CD4-positive, alpha-beta memory T cell (primary cell): Measurements from ENCODE around the gene CALN1. TPM values are rescaled to one million over a fixed set of nuclear protein-coding genes. Genes with fewer than 3 reads are reported as not detected.

Source experiments
- CTCF ChIA-PET: fragments of 350-600 bp; sonication (Branson Sonifier 250); formaldehyde crosslinking; loops from one replicate; lab custom pipeline; 2021; ENCODE audit warnings: inconsistent platforms; ENCODE audit not compliant: partially characterized antibody; lab: Charles Lee
- POLR2A ChIA-PET: fragments of 350-600 bp; sonication (Branson Sonifier 250); formaldehyde crosslinking; loops from one replicate; lab custom pipeline; 2021; ENCODE audit not compliant: partially characterized antibody; lab: Charles Lee
- DNase-seq, 5 donors: peaks; one replicate each; pipeline versions ENCODE4 v3.0.0 to v3.0.0-alpha.2; 2020 to 2022; ENCODE audit warnings: mixed read lengths in 1 of 5
- H3K27ac ChIP-seq: one replicate; pipeline ENCODE4 v1.7.0; 2013; ENCODE audit warnings: low read depth, low read length
- H3K27me3 ChIP-seq: 2 replicates; pipeline ENCODE4 v1.7.0; 2013; ENCODE audit warnings: mild to moderate bottlenecking, low read length, moderate library complexity; ENCODE audit not compliant: insufficient read depth
- H3K36me3 ChIP-seq: 2 replicates; pipeline ENCODE4 v1.7.0; 2013; ENCODE audit warnings: mild to moderate bottlenecking, low read length, moderate library complexity; ENCODE audit not compliant: insufficient read depth
- H3K4me1 ChIP-seq: 2 replicates; pipeline ENCODE4 v1.7.0; 2013; ENCODE audit warnings: mild to moderate bottlenecking, low read length, moderate library complexity; ENCODE audit not compliant: insufficient read depth
- H3K4me3 ChIP-seq, 2 donors: one replicate each; pipeline ENCODE4 v1.7.0; 2013; ENCODE audit warnings: low read length in 2 of 2, mild to moderate bottlenecking in 1 of 2
- H3K9me3 ChIP-seq, 2 donors: one replicate each; pipeline ENCODE4 v1.7.0; 2013; ENCODE audit warnings: low read length in 2 of 2, control low read depth in 1 of 2; ENCODE audit not compliant: control insufficient read depth in 1 of 2
- H3K27ac Mint-ChIP-seq, 7 donors: one replicate each; pipeline ENCODE4 v1.8.0; 2020 to 2021; ENCODE audit warnings: mixed read lengths in 7 of 7, mild to moderate bottlenecking in 6 of 7, inconsistent platforms in 3 of 7, moderate library complexity in 3 of 7
- H3K27me3 Mint-ChIP-seq, 2 donors: one replicate each; pipeline ENCODE4 v1.8.0; 2020 to 2021; ENCODE audit warnings: mixed read lengths in 2 of 2
- H3K36me3 Mint-ChIP-seq, 2 donors: one replicate each; pipeline ENCODE4 v1.8.0; 2020 to 2021; ENCODE audit warnings: mixed read lengths in 2 of 2, inconsistent platforms in 1 of 2, mild to moderate bottlenecking in 1 of 2
- H3K4me1 Mint-ChIP-seq, 4 donors: one replicate each; pipeline ENCODE4 v1.8.0; 2020 to 2021; ENCODE audit warnings: mixed read lengths in 4 of 4, mild to moderate bottlenecking in 1 of 4
- H3K4me3 Mint-ChIP-seq, 8 donors: one replicate each; pipeline ENCODE4 v1.8.0; 2020 to 2021; ENCODE audit warnings: mixed read lengths in 8 of 8, mild to moderate bottlenecking in 7 of 8, moderate library complexity in 6 of 8, inconsistent platforms in 3 of 8
- H3K9me3 Mint-ChIP-seq, 8 donors: one replicate each; pipeline ENCODE4 v1.8.0; 2020 to 2021; ENCODE audit warnings: mixed read lengths in 8 of 8, mild to moderate bottlenecking in 5 of 8, inconsistent platforms in 3 of 8, moderate library complexity in 1 of 8
- intact Hi-C: fragments of 100-400 bp; cut with micrococcal nuclease; formaldehyde crosslinking; loops from one replicate; pipeline ENCODE4 v1.15.1; 2023
- polyA plus RNA-seq, 2 donors: library from polyadenylated mRNA; unstranded; fragments of 300-500 nt; fragmentation: Illumina TruSeq; gene quantifications; one replicate each; pipeline ENCODE4 v1.2.3, GENCODE V29; 2021
- total RNA-seq, 2 experiments: library from RNA; stranded (reverse); gene quantifications; one replicate each; pipeline ENCODE4 v1.2.3, GENCODE V29; 2021

Gene CALN1
- total and polyA plus RNA-seq, 4 experiments from 2014 or later: not detected

DNA sequence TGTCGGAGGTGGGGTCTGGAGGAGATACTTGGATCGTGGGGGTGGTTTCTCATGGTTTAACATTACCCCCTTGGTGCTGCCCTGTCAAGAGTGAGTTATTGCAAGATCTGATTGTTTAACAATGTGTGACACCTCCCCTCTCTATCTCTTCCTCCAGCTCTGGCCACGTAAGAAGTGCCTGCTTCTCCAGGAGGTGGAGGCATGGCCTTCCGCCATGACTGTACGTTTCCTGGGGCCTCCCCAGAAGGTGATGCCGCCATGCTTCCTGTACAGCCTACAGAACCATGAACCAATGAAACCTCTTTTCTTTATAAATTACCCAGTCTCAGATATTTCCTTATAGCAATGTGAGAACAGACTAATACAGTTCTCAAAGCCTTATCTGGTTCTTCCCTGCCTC is 547.0 kb downstream of the CALN1 start:
- no peak overlapping the region for H3K27ac Mint-ChIP-seq
- no peaks in the 10 kb centered on the region for H3K9me3 ChIP-seq
- ChIA-PET POLR2A (no interaction called here), CTCF (no interaction called here)
- no peaks in the 10 kb centered on the region for H3K36me3 ChIP-seq
- H3K27me3 Mint-ChIP-seq: no peaks in the 10 kb centered on the region
- no peak overlapping the region for H3K4me3 Mint-ChIP-seq
- H3K4me1 ChIP-seq: no peaks in the 10 kb centered on the region
- no peaks in the 10 kb centered on the region for H3K4me1 Mint-ChIP-seq
- no peaks in the 10 kb centered on the region for H3K27me3 ChIP-seq
- H3K9me3 Mint-ChIP-seq: peaks cover 0 to 26% (median 7%) of the 10 kb centered on the region in 8 donors
- no peak for DNase-seq
- intact Hi-C loops: no loop called here
- no peaks in the 10 kb centered on the region for H3K36me3 Mint-ChIP-seq
- no peak overlapping the region for H3K4me3 ChIP-seq
- no peak overlapping the region for H3K27ac ChIP-seq

DNA sequence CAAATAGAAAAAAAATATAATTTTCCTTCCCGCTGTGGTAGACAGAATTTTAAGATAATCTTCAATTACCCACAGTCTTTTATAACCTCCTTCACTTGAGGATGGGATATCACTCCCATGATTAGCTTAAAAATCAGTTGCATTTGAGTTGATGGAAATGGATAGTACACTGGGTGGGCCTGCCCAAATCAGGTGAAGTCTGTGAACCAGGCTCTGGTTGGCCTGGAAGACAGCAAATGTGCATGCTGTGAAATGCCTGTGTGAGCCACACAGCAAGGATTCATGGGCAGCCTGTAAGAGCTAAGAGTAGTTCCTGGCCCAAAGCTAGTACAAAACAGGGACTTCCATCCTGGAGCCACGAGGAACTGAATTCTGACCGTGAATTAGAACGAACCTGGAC is 548.0 kb downstream of the CALN1 start:
- no peak overlapping the region for H3K27ac ChIP-seq
- CTCF ChIA-PET: no interaction called here
- H3K36me3 ChIP-seq: no peaks in the 10 kb centered on the region
- H3K4me1 Mint-ChIP-seq: no peaks in the 10 kb centered on the region
- no peaks in the 10 kb centered on the region for H3K27me3 Mint-ChIP-seq
- H3K27ac Mint-ChIP-seq: no peak overlapping the region
- POLR2A ChIA-PET: no interaction called here
- H3K4me3 ChIP-seq: no peak overlapping the region
- H3K4me1 ChIP-seq: no peaks in the 10 kb centered on the region
- no peaks in the 10 kb centered on the region for H3K27me3 ChIP-seq
- H3K36me3 Mint-ChIP-seq: no peaks in the 10 kb centered on the region
- intact Hi-C loops: no loop called here
- no peak for DNase-seq
- peaks cover 0 to 4% of the 10 kb centered on the region in 2 donors for H3K9me3 ChIP-seq
- peaks cover 0 to 26% (median 7%) of the 10 kb centered on the region in 8 donors for H3K9me3 Mint-ChIP-seq
- H3K4me3 Mint-ChIP-seq: no peak overlapping the region

DNA sequence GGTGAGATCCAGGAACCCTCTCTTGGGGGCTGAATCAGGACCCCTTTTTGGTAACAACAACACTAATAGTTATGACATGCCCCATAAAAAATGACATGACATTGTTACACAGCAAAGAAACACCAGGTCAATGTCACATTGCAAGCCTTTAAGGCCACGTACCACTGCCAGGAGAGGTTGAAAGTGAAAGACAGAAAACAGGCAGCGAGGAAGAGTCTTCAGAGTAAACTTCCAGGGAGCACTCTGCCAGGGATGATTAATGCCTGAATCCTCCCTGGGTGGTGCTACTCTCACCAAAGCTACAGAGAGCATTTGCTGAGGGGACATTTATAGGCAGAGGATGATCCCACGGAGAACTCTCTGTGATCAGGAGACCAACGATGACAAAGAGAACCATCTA is 551.6 kb downstream of the CALN1 start:
- H3K4me3 ChIP-seq: no peak overlapping the region
- H3K27ac Mint-ChIP-seq: no peak overlapping the region
- H3K9me3 Mint-ChIP-seq: peaks cover 0 to 21% (median 6%) of the 10 kb centered on the region in 8 donors
- POLR2A ChIA-PET: no interaction called here
- no peaks in the 10 kb centered on the region for H3K36me3 ChIP-seq
- no peaks in the 10 kb centered on the region for H3K4me1 Mint-ChIP-seq
- H3K4me3 Mint-ChIP-seq: no peak overlapping the region
- peaks cover 0 to 4% of the 10 kb centered on the region in 2 donors for H3K9me3 ChIP-seq
- no peaks in the 10 kb centered on the region for H3K36me3 Mint-ChIP-seq
- H3K4me1 ChIP-seq: no peaks in the 10 kb centered on the region
- no peak overlapping the region for H3K27ac ChIP-seq
- H3K27me3 ChIP-seq: no peaks in the 10 kb centered on the region
- intact Hi-C loops: no loop called here
- CTCF ChIA-PET: no interaction called here
- no peak for DNase-seq
- no peaks in the 10 kb centered on the region for H3K27me3 Mint-ChIP-seq

DNA sequence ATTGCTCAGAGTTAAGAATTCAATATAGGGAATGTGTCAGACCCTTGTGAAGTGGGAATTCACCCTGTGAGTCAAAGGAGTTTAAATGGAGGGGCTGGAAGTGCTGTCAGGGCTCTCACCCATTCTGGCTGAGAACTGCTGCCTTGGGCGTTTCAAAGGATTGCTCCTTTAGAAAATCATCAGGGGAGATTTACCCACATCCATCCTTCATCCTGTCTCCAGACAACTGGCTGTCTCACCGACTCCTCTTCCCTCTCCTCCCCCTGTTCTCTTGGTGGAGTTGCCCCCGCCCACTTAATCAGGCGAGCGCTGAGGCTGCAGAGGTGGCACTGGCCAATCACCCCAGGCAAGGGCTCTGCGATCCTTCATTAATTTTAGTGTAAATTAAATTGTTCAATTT is 554.8 kb downstream of the CALN1 start:
- no peaks in the 10 kb centered on the region for H3K4me1 Mint-ChIP-seq
- H3K27ac Mint-ChIP-seq: no peak overlapping the region
- no peaks in the 10 kb centered on the region for H3K36me3 Mint-ChIP-seq
- no peak for DNase-seq
- no peaks in the 10 kb centered on the region for H3K27me3 Mint-ChIP-seq
- Histone ChIP-seq H3K9me3 (peaks cover 0 to 4% of the 10 kb centered on the region in 2 donors), H3K27me3 (no peaks in the 10 kb centered on the region), H3K36me3 (no peaks in the 10 kb centered on the region), H3K27ac (no peak overlapping the region), H3K4me1 (no peaks in the 10 kb centered on the region), H3K4me3 (no peak overlapping the region)
- CTCF ChIA-PET: no interaction called here
- H3K4me3 Mint-ChIP-seq: no peak overlapping the region
- intact Hi-C loops: no loop called here
- POLR2A ChIA-PET: no interaction called here
- H3K9me3 Mint-ChIP-seq: peaks cover 0 to 11% (median 2%) of the 10 kb centered on the region in 8 donors

DNA sequence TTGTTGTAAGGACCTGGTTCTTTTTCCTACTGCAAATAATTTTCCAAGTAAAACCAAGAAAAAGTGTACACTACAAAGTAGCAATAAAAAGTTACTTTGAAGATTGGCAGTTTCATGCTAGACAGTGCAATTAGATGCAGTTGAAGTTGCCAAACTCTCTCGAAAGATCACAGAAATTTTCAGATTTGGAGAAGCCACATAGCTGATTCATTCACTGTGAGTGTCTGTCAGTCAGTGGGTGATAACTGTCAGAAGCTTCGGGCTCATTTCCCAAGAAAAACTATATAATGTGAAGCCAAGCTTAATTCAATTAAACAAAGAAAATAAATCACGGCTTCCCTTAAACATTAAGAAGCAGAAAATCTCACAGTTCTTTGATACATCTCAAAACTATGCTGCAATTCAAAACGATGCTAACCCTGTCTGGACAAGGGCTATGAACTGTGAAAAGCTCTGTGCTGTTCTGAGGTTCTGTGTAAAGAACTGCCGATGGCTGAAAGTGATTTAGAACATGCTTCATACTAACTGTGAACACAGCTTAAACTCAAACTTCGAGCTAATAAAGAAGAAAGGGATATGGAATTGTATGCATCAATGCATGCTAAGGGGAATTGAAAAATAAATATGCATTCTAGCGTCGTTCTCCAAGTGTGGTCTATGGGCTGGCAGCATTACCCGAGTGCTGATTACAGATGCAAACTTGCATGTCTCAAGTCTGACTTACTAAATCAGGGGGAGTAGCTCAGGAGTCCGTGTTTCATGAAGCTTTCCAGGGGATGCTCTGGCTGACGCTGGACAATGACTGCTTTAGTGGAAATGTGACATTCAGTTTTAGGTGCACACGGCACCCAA is 557.4 kb downstream of the CALN1 start:
- Mint-ChIP-seq H3K36me3 (no peaks in the 10 kb centered on the region), H3K4me3 (no peak overlapping the region), H3K27me3 (no peaks in the 10 kb centered on the region), H3K27ac (no peak overlapping the region), H3K4me1 (no peaks in the 10 kb centered on the region), H3K9me3 (peaks cover 0 to 4% (median under 1%) of the 10 kb centered on the region in 8 donors)
- H3K36me3 ChIP-seq: no peaks in the 10 kb centered on the region
- H3K9me3 ChIP-seq: peaks cover 0 to 4% of the 10 kb centered on the region in 2 donors
- H3K27me3 ChIP-seq: no peaks in the 10 kb centered on the region
- POLR2A ChIA-PET: no interaction called here
- H3K4me3 ChIP-seq: no peak overlapping the region
- H3K4me1 ChIP-seq: no peaks in the 10 kb centered on the region
- CTCF ChIA-PET: no interaction called here
- no peak for DNase-seq
- intact Hi-C loops: no loop called here
- no peak overlapping the region for H3K27ac ChIP-seq

DNA sequence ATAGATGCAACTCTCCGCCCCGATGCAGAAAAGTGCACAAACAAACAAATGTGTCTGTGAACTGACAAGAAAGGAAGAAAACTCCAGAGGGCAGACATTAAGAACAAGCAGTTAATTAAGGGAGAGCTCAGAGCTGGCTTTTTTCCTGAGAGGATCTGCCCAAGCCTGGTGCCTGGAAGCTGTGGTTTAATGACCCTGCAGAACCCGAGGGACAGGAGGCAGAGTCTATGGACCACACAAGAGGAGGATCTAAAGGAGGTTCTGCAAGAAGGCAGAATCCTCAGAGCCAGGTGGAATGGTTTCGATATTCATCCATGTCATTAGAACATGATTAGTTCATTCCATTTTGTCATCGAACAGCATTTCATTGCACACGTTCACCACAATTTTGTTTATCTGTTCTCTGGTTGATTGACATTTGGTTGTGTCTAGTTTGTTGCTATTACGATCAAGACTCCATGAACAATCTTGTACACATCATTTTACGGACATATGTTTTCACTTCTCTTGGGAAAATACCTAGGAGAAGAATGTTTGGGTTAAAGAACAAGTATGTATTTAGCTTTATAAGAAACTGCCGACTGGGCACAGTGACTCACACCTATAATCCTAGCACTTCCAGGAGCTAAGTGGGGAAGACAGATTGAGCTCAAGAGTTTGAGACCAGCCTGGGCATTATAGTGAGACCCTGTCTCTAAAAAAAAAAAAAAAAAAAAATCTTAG is 560.2 kb downstream of the CALN1 start:
- Mint-ChIP-seq H3K36me3 (no peaks in the 10 kb centered on the region), H3K4me3 (no peak overlapping the region), H3K4me1 (no peaks in the 10 kb centered on the region), H3K27me3 (no peaks in the 10 kb centered on the region), H3K27ac (no peak overlapping the region), H3K9me3 (peaks cover 0 to 5% (median 0%) of the 10 kb centered on the region in 8 donors)
- no peaks in the 10 kb centered on the region for H3K27me3 ChIP-seq
- ChIA-PET POLR2A (no interaction called here), CTCF (no interaction called here)
- no peak overlapping the region for H3K27ac ChIP-seq
- intact Hi-C loops: no loop called here
- H3K36me3 ChIP-seq: no peaks in the 10 kb centered on the region
- H3K9me3 ChIP-seq: no peaks in the 10 kb centered on the region
- no peaks in the 10 kb centered on the region for H3K4me1 ChIP-seq
- H3K4me3 ChIP-seq: no peak overlapping the region
- no peak for DNase-seq

DNA sequence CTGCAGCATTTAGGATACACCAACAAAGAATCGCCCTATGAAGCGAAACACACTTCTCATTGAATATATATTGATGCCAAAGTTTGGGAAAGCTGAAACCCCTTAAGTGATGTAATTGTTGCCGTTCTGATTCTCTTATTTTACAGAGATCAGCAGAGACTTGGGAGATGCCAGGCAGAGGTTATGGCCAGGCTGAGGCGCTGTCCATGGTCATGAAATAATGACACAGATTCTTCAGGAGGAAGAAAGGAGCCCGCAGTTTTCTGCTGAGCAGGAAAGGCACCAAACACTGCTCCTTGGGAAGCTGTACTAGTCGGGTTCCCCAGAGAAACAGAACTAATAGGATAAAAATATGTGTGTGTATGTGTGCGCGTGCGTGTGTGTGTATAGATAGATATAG is 566.0 kb downstream of the CALN1 start:
- ChIA-PET POLR2A (no interaction called here), CTCF (no interaction called here)
- DNase-seq: no peak
- no peak overlapping the region for H3K4me3 ChIP-seq
- no peaks in the 10 kb centered on the region for H3K9me3 ChIP-seq
- Mint-ChIP-seq H3K36me3 (no peaks in the 10 kb centered on the region), H3K27ac (no peak overlapping the region), H3K4me1 (no peaks in the 10 kb centered on the region), H3K27me3 (no peaks in the 10 kb centered on the region), H3K9me3 (peaks cover 0 to 6% (median 2%) of the 10 kb centered on the region in 8 donors), H3K4me3 (no peak overlapping the region)
- intact Hi-C loops: no loop called here
- no peak overlapping the region for H3K27ac ChIP-seq
- H3K4me1 ChIP-seq: no peaks in the 10 kb centered on the region
- H3K27me3 ChIP-seq: no peaks in the 10 kb centered on the region
- H3K36me3 ChIP-seq: no peaks in the 10 kb centered on the region
